GM18499 (cell line): ENCODE data around the gene SLC11A1.

ENCODE experiments used
- ATAC-seq: cut with Tn5 transposase; IDR thresholded peaks from one replicate; pipeline ENCODE4 v1.9.1; 2021; ENCODE audit warnings: moderate number of reproducible peaks; ENCODE audit not compliant: insufficient read depth, unreplicated experiment

Gene SLC11A1

DNA sequence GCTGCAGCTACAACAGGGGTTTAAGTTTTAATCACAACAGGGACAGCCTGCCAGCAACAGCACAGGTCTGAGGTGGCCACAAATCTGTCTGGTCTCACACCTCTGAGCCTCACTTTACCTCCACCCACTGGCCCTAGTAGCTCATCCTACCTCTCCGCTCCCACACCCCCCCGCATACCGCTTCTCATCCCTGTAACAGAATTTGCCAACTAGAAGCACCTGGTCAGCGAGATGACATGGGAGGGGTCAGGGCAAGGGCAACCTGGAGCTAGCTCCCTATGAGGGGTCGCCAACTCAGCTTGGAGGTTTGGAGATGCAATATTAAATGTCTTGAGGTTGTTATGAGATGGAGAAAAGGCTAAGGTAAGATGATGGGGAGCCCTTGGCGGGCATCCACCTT lies 17.9 kb upstream of the SLC11A1 start:
- ATAC-seq: no peak

DNA sequence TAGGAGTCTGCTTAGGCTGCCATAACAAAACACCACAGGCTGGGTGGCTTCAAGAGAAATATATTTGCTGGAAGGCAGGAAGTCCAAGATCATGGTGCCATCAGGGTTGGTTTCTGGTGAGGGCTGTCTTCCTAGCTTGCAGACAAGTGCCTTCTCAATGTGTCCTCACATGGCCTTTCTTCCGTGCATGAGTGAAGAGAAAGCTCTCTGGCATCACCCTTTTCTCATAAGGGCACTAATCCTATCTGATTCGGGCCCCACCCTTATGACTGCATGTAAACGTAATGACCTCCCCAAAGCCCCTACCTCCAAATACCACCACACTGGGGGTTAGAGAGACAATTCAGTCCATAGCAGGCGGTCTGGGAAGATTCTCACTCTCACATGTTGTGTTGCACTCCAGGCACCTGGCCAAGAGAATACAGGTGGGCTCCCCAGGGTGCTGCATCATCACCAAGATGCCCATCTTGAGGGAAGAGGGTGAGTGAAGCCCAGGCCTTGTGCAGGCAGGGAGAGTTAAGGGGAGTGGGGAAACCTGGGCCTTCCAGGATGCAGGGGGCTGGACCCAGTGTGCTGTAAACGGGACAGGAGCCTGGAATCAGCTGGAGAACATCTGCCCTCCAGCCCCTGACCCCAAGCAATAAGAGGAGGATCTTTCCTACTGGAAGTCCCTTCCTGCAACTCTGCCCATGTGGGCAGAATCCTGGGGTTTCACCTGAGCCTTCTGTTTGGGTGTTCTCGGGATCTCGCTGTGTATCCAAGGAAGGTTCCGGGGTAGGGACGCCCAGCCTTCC lies 15.3 kb upstream of the SLC11A1 start:
- ATAC-seq: no peak

DNA sequence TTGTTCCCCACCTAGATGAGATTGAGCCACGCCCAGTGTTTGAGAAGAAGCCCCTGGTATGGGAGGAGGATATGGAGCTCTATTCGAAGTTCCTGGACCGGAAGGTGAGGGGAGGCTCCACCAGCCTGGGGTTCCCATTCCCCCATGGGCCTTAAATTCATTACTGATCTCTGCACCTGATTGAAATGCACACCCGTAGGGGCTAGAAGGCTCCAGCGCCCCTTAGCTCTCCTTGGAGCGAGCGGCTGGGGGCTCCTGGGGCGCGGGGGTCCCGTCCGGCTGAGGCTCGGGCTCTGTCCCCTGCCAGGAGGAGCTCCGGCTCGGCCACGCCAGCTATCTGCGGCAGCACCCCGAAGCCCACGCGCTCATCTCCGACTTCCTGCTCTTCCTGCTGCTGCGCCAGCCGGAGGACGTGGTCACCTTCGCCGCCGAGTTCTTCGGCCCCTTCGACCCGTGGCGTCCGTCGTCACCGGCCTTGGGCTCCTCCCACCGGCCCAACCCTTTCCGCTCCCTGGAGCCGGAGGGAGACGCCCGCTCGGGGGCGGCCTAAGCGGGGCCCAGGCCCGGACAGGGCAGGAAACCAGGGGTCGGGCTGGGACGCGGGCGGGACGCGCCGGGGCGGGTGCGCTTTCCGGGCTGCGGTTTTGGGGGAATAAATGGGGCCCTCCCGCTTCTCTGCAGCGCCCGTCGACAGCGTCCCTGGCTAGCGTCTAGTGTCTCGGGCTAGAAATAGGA lies 14.5 kb upstream of the SLC11A1 start:
- ATAC-seq: peak; percentile 75

DNA sequence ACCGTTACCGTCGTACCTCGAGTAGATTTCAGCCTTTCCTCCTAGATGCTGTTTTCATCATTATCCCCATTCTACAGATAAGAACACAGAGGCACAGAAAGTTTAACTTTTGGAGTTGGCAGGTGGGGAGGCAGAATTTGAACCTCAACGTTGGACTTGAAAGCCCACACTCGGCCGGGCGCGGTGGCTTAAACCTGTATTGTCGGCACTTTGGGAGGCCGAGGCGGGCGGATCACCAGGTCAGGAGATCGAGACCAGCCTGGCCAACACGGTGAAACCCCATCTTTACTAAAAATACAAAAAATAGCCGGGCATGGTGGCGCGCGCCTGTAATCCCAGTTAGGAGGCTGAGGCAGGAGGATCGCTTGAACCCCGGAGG lies 13.9 kb upstream of the SLC11A1 start:
- no peak for ATAC-seq

DNA sequence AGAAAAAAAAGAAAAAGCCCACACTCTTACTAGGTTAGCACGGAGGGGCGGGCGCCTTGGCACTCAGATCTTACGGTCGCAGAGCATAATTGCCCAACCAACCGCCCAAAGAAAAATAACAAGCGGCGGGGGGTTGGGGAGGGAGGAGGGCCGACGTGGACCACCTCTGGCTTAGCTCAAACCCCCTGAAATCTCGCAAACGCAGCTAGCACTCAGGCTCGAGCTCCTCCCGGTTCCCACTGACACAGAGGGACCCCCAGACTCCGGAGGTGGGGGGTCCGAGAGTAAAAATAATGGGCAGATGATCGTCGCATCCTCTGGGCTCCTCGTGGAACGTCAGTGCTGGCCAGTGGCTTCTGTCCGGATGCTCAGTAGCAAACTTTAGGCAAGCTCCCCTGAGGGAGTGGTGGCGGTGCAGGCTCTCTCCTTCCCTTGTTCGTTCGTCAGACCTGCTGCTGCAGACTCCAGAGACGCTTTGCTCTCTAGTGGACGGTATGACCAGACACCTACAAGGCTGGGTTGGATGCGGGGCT lies 13.4 kb upstream of the SLC11A1 start:
- no peak for ATAC-seq

DNA sequence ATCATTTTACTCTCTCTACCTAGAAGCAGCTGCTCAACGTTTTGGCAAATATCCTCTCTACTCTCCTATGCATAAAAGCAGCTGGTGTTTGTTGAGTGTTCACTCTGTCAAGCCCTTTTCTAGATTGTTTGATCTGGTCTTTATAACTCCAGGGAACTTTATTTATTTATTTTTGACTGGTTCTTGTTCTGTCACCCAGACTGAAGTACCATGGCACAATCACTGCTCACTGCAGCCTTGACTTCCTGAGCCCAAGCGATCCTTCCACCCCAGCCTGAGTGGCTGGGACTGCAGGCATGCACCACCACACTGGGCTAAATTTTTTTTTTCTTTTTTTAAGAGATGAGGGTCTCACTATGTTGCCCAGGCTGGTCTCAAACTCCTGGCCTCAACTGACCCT lies 12.7 kb upstream of the SLC11A1 start:
- no peak for ATAC-seq

DNA sequence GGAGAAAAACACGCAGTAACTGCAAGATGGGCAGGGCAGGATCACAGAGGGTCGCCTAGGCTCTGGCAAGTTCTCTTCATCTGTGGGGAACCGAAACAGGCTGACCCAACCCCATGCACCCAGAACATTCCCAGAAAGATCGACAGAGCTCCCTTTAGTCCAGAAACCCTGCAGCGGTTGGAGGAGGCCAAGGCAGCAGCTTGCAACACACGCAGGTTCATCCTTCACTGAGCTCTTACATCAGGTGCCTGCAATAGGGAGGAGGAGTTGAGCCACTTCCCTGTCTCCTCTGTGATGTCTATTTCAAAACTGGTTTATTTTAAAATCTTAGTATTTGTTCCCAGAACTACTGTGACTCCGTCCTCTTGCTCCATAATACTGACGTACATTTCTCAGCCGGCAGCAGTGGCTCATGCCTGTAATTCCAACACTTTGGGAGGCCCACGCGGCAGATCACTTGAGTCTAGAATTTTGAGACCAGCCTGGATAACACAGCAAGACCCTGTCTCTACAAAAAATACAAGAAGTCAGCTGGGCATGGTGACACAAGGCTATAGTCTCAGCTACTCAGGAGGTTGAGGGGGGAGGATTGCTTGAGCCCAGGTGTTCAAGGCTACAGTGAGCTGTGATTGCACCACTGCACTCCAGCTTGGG lies 11.5 kb upstream of the SLC11A1 start:
- ATAC-seq: no peak

DNA sequence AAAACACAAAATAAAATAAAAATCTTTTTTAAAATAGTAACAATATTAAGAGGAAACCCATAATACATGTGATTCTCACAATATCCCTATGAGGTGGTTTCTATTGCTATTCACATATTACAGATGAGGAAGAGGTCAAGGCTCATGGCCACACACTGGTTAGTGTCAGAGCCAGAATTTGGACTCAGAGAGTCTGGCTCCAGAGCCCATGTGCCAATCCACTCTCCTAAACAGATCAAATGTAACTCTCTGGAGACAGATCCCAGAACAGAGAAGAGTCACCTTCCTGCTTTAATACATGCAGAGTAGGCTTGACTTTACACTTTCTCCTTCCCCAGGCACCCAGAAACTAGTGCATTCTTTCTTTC lies 10.1 kb upstream of the SLC11A1 start:
- ATAC-seq: no peak

DNA sequence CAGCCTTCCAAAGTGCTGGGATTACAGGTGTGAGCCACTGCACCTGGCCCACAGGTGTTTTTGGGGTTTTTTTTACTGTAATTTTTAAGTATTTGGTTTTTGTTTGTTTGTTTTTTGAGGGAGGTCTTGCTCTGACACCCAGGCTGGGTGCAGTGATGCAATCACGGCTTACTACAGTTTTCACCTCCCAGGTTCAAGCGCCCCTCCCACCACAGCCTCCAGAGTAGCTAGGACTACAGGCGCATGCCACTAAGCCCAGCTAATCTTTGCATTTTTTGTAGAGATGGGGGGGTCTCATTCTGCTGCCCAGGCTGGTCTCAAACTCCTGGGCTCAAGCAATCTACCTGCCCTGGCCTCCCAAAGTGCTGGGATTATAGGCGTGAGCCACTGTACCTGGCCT lies 7.3 kb upstream of the SLC11A1 start:
- ATAC-seq: no peak

DNA sequence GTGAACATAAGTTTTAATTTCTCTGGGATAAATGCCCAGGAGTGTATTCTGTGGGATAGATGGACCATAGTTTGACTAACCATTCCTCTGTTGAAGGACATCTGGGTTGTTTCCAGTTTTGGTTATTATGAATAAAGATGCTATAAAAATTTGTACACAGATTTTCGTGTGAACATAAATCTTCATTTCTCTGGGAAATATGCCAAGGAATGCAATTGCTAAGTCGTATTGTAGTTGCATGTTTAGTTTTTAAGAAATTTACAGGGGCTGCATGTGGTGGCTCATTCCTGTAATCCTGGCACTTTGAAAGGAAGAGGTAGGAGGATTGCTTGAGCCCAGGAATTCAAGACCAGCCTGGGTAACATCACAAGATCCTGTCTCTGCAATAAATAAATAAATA lies 6.9 kb upstream of the SLC11A1 start:
- ATAC-seq: no peak

DNA sequence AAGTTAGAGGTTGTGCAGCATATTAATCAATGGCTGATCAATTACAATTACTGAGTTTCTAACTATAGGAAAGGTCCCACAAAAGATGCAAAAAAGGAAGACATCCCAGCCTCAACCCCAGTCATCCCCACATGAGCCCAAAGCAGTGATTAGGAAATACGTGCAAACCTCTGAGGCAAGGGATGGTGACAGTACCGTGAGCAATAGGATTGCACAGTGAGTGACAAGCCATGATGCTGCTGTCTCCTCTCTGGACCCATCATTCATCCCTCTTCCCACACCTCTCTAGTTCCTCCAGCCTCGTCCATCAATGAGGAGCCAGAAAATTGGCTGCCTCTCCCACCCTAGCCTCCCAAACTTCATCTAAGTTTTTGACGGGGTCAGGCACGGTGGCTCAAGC lies 4.0 kb upstream of the SLC11A1 start:
- no peak for ATAC-seq

DNA sequence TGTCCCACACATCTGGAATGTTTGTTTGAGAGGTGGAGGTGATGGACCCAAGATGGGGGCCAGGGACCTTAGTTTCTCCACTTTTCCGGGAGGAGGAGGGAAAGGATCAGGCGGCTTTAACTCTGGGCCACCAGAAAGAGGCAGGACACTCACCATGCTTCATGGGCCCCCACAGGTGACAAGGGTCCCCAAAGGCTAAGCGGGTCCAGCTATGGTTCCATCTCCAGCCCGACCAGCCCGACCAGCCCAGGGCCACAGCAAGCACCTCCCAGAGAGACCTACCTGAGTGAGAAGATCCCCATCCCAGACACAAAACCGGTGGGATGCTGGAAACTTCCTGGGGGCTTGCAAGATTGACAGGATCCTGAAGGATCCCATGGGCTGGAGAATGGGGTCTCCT lies 712 bp downstream of the SLC11A1 start:
- no peak for ATAC-seq

DNA sequence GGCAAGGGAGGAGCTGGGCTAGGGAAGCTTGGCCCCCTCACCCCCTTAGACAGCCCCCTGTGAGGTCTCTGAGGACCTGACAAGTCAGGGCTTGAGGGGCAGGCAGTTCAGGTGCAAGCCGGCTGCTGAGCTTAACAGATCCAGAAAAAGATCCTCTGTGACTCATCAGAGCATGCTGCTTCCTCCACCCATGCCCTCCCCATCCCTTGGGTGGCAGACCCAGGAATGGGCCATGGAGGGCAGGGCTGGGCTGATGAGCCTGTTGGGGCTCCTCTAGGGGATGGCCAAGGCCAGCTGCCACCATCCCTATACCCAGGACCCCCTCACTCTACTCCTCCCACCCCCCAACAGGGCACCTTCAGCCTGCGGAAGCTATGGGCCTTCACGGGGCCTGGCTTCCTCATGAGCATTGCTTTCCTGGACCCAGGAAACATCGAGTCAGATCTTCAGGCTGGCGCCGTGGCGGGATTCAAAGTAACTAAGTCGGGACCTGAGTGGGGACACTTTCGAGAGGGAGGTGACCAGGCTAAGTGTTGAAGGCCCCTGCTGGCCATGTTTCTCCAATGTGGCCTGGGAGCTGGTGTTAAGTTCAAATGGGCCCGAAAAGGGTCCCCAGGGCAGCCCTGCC lies 1.9 kb downstream of the SLC11A1 start:
- no peak for ATAC-seq

DNA sequence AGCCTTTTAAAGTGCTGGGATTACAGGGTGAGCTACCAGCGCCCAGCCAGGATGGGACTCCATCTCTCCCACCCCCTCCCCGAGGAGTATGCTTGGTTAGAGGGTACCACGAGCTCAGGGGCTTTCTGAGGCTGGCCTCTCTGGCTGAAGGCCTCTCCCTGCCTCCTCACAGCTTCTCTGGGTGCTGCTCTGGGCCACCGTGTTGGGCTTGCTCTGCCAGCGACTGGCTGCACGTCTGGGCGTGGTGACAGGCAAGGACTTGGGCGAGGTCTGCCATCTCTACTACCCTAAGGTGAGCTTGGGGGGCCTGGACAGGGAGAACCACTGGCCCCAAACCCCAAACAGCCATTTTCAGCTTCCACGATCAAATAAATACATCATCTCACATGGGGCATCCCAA lies 2.9 kb downstream of the SLC11A1 start:
- no peak for ATAC-seq

DNA sequence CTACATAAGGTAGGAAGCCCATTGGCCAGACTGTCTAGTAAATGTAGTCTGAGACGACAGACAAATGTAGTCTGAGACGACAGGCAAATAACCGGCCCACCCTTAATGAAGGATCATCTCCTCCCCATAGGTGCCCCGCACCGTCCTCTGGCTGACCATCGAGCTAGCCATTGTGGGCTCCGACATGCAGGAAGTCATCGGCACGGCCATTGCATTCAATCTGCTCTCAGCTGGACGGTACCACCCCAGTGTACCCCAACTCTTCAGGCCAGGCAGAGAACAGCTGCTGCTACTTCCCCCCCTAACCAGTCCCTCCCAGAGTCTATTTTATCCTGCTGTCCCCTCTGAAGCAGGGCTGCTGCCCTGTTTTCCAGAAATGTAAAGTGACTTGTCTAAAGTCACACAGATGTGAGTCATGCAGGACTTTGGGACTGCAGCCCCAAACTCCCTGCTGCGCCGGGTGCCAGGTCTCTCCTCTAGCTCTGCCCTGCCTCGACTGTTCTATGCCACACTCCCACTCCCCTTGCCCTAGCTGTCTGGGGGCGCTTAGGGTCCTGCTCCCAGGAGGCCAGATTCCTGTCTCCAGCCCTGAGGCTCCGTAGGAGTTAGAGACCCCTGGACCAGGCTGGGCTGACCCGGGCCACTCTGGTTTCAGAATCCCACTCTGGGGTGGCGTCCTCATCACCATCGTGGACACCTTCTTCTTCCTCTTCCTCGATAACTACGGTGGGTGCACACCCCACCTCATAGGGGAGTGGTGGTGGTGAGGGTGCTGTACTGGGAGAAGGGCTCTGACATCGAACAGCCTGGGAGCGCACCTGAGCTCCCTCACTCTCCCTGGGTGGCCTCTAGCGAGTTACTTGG lies 4.7 kb downstream of the SLC11A1 start:
- ATAC-seq: no peak

DNA sequence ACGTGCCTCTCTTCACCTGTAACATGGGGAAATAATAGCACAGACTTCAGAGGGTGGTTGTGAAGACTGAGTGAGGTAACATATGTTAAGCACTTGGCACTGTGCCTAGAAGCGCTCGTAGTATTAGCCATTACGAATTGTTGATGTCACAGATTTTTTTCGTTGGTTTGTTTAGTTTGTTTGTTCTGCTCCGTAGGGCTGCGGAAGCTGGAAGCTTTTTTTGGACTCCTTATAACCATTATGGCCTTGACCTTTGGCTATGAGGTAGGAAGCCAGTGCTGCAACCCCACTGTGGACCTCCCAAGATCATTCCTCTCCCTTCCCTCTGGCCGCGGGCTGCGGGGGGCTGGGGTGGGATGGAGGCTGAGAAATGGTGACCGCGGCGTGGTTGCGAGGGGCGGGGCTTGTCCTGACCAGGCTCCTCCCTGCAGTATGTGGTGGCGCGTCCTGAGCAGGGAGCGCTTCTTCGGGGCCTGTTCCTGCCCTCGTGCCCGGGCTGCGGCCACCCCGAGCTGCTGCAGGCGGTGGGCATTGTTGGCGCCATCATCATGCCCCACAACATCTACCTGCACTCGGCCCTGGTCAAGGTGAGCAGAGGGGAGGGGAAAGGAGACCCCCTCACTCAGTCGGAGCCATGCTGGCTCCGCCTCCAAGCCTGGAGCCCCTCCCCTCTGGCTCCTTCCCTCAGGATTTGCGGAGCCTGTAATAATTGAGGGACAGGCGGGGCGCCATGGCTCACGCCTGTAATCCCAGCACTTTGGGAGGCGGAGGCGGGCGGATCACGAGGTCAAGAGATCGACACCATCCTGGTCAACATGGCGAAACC lies 5.5 kb downstream of the SLC11A1 start:
- ATAC-seq: no peak

DNA sequence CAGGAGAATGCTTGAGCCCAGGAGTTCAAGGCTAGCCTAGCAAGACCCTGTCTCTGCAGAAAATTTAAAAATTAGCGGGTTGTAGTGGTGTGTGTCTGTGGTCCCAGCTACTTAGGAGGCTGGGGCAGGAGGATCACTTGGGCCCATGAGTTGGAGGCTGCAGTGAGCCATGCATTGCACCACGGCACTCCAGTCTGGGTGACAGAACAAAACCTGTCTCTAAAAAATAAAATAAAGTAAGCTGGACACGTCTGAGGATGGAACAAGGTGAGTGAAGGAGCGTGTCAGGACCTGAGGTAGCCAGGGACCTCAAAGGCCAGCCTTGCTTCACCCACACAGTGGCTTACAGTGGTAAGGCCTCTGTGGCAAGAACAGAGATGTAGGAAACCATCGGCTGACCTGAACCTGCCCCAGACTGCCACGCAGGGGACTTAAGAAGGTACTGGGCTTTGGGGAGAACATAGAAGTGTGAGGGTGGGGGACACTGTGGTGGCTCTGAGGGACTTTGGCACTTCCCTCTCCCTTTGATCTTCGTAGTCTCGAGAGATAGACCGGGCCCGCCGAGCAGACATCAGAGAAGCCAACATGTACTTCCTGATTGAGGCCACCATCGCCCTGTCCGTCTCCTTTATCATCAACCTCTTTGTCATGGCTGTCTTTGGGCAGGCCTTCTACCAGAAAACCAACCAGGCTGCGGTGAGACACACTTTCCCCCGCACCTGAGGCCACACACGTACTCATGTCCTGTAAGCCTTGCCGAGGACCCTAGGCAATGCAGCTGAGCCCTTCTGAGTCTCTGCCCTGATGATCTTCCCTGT lies 7.5 kb downstream of the SLC11A1 start:
- ATAC-seq: no peak

DNA sequence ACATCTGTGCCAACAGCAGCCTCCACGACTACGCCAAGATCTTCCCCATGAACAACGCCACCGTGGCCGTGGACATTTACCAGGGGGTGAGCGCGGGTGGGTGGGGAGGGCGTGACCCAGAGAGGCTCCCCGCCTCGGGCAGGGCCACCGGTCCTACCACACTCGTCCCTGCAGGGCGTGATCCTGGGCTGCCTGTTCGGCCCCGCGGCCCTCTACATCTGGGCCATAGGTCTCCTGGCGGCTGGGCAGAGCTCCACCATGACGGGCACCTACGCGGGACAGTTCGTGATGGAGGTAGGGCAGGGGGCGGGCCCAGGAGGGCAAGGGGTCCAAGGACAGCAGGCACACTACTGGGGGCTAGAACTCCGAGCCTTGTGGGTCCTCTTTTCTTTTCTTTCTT lies 9.1 kb downstream of the SLC11A1 start:
- ATAC-seq: no peak
